IMR-90 (cell line): ENCODE measurements around the gene IFI30. TPM values are rescaled to one million over a fixed set of nuclear protein-coding genes. Genes with fewer than 3 reads are reported as not detected.

ENCODE experiments used
- ATAC-seq: fragments of 200-7000 bp; cut with Tn5 transposase; 2 replicates; pipeline ENCODE4 v1.9.1; 2020; ENCODE audit warnings: low read depth, mild to moderate bottlenecking, moderate library complexity
- BruUV-seq: library from RNA; stranded (reverse); fragments of 400-500 nt; replicated peaks from 2 replicates; lab custom pipeline; 2021; lab: Mats Ljungman, UMichigan
- CTCF ChIA-PET: fragments of 300-600 bp; formaldehyde crosslinking; extraction: SDS; loops from one replicate; lab custom pipeline; 2021; ENCODE audit warnings: antibody characterized with exemption; lab: Yijun Ruan, JAX
- POLR2A ChIA-PET: fragments of 300-600 bp; sonication (Branson Sonifier 250); formaldehyde crosslinking; loops from one replicate; lab custom pipeline; 2022; ENCODE audit warnings: antibody characterized with exemption; ENCODE audit not compliant: unreplicated experiment; lab: Charles Lee
- DNase-seq: peaks from one replicate; pipeline ENCODE4 v3.0.0; 2013
- H2AFZ ChIP-seq: replicated peaks from 2 replicates; pipeline ENCODE3; 2013; ENCODE audit warnings: low read length, mild to moderate bottlenecking; ENCODE audit not compliant: poor library complexity
- H2AK5ac ChIP-seq: 2 replicates; pipeline ENCODE4 v1.6.1; 2013; ENCODE audit warnings: low read depth, low read length, inconsistent platforms
- H2AK9ac ChIP-seq: replicated peaks from 2 replicates; pipeline ENCODE3; 2013; ENCODE audit warnings: mild to moderate bottlenecking, low read depth, low read length, moderate library complexity; ENCODE audit not compliant: poor library complexity
- H2BK120ac ChIP-seq: 2 replicates; pipeline ENCODE4 v1.6.1; 2013; ENCODE audit warnings: low read depth, low read length, inconsistent platforms
- H2BK15ac ChIP-seq: 3 replicates; pipeline ENCODE4 v1.6.1; 2013; ENCODE audit warnings: low read depth, low read length, inconsistent platforms
- H2BK20ac ChIP-seq: 2 replicates; pipeline ENCODE4 v1.6.1; 2013; ENCODE audit warnings: low read depth, mild to moderate bottlenecking, inconsistent platforms, low read length, moderate library complexity
- H2BK5ac ChIP-seq: 2 replicates; pipeline ENCODE4 v1.6.1; 2013; ENCODE audit warnings: mild to moderate bottlenecking, low read depth, low read length, inconsistent platforms; ENCODE audit not compliant: poor library complexity, severe bottlenecking
- H3K14ac ChIP-seq: replicated peaks from 2 replicates; pipeline ENCODE4 v1.6.1; 2013; ENCODE audit warnings: low read depth, low read length, inconsistent platforms
- H3K18ac ChIP-seq: 2 replicates; pipeline ENCODE4 v1.6.1; 2013; ENCODE audit warnings: low read depth, low read length, control low read depth
- H3K23ac ChIP-seq: 2 replicates; pipeline ENCODE4 v1.6.1; 2013; ENCODE audit warnings: low read depth, low read length, inconsistent platforms
- H3K27ac ChIP-seq: 2 replicates; pipeline ENCODE4 v1.5.1; 2013; ENCODE audit warnings: mild to moderate bottlenecking, control low read depth, low read length; ENCODE audit not compliant: insufficient read depth
- H3K27me3 ChIP-seq: 2 replicates; pipeline ENCODE4 v1.6.1; 2013; ENCODE audit warnings: low read length; ENCODE audit not compliant: control insufficient read depth, insufficient read depth
- H3K36me3 ChIP-seq: 2 replicates; pipeline ENCODE4 v1.6.1; 2013; ENCODE audit warnings: low read length, mixed read lengths; ENCODE audit not compliant: control insufficient read depth, insufficient read depth
- H3K4ac ChIP-seq: 2 replicates; pipeline ENCODE4 v1.6.1; 2013; ENCODE audit warnings: low read depth, low read length, inconsistent platforms
- H3K4me1 ChIP-seq: 2 replicates; pipeline ENCODE4 v1.6.1; 2013; ENCODE audit warnings: low read length, mixed read lengths; ENCODE audit not compliant: control insufficient read depth, insufficient read depth
- H3K4me2 ChIP-seq: 2 replicates; pipeline ENCODE4 v1.6.1; 2013; ENCODE audit warnings: low read depth, mild to moderate bottlenecking, control low read depth, low read length, moderate library complexity
- H3K4me3 ChIP-seq: 2 replicates; pipeline ENCODE4 v1.5.1; 2013; ENCODE audit warnings: low read depth, mild to moderate bottlenecking, control low read depth, low read length, moderate library complexity; ENCODE audit not compliant: insufficient read depth
- H3K56ac ChIP-seq: 2 replicates; pipeline ENCODE4 v1.6.1; 2013; ENCODE audit warnings: low read length, inconsistent platforms; ENCODE audit not compliant: insufficient read depth; ENCODE audit errors: extremely low read depth
- H3K79me1 ChIP-seq, 2 experiments: 2 replicates each; pipeline ENCODE4 v1.6.1; 2013; ENCODE audit warnings: low read length in 2 of 2, inconsistent platforms in 1 of 2, low read depth in 1 of 2
- H3K9ac ChIP-seq: 2 replicates; pipeline ENCODE4 v1.6.1; 2013; ENCODE audit warnings: low read depth, low read length, control low read depth
- H3K9me1 ChIP-seq: 2 replicates; pipeline ENCODE4 v1.6.1; 2013; ENCODE audit warnings: low read length, inconsistent platforms; ENCODE audit not compliant: insufficient read depth
- H3K9me3 ChIP-seq: 2 replicates; pipeline ENCODE4 v1.6.1; 2013; ENCODE audit warnings: low read length; ENCODE audit not compliant: control insufficient read depth, insufficient read depth
- H4K20me1 ChIP-seq: 2 replicates; pipeline ENCODE4 v1.6.1; 2013; ENCODE audit warnings: low read length, inconsistent platforms; ENCODE audit not compliant: insufficient read depth
- H4K5ac ChIP-seq: 2 replicates; pipeline ENCODE4 v1.6.1; 2013; ENCODE audit warnings: mild to moderate bottlenecking, low read depth, low read length, control low read depth
- H4K8ac ChIP-seq, 2 experiments: 2 replicates each; pipeline ENCODE4 v1.6.1; 2013; ENCODE audit warnings: low read depth in 2 of 2, low read length in 2 of 2, control low read depth in 1 of 2, inconsistent platforms in 1 of 2
- H4K91ac ChIP-seq: 2 replicates; pipeline ENCODE4 v1.6.1; 2013; ENCODE audit warnings: low read depth, low read length, inconsistent platforms; ENCODE audit not compliant: insufficient read depth
- CHD1 ChIP-seq: IDR thresholded peaks from 2 replicates; pipeline ENCODE4 v1.6.1; 2012; ENCODE audit warnings: low read depth, low read length, improper control_type of control experiment
- MAFK ChIP-seq: IDR thresholded peaks from 2 replicates; pipeline ENCODE4 v1.6.1; 2012; ENCODE audit warnings: low read depth, low read length, improper control_type of control experiment
- MXI1 ChIP-seq: IDR thresholded peaks from 2 replicates; pipeline ENCODE4 v1.6.1; 2012; ENCODE audit warnings: low read depth, mild to moderate bottlenecking, low read length, moderate library complexity, borderline replicate concordance
- NFE2L2 ChIP-seq: fragments of 150-350 bp; IDR thresholded peaks from 2 replicates; pipeline ENCODE4 v1.6.1; 2016; ENCODE audit warnings: low read depth, mild to moderate bottlenecking, low read length
- RCOR1 ChIP-seq: IDR thresholded peaks from 2 replicates; pipeline ENCODE4 v1.6.1; 2012; ENCODE audit warnings: mild to moderate bottlenecking, low read length, improper control_type of control experiment; ENCODE audit not compliant: insufficient replicate concordance
- WGBS, 2 experiments: methylation state at CpG; one replicate each; pipeline versions ENCODE4 v1.1.5 to v1.1.7; 2013; ENCODE audit warnings: missing lambda C conversion rate in 2 of 2; ENCODE audit not compliant: insufficient read length in 1 of 2; ENCODE audit errors: extremely low coverage in 2 of 2; 5-methylcytosine and 5-hydroxymethylcytosine counted together
- dilution Hi-C: fragments of 300-500 bp; cut with HindIII; formaldehyde crosslinking; loops from one replicate; pipeline ENCODE4 v1.14.3; 2018; ENCODE audit warnings: low sequenced_read_pairs; ENCODE audit not compliant: unreplicated experiment
- in situ Hi-C: fragments of 300-500 bp; cut with MboI; formaldehyde crosslinking; loops from 3 replicates; pipeline ENCODE4 v1.14.3; 2019; ENCODE audit warnings: low sequenced_read_pairs, inconsistent platforms, mixed read lengths
- intact Hi-C: fragments of 100-400 bp; cut with micrococcal nuclease; formaldehyde crosslinking; loops from 2 replicates; pipeline ENCODE4 v1.10.0; 2022
- polyA plus RNA-seq, 3 experiments: library from polyadenylated mRNA; depleted of rRNA; stranded (reverse); fragments of >200 nt; gene quantifications; 2 replicates each; pipeline ENCODE4 v1.2.3, GENCODE V29; 2012; ENCODE audit warnings: low replicate concordance in 1 of 3
- total RNA-seq: library from RNA; depleted of rRNA; stranded (reverse); fragments of >200 nt; gene quantifications from 2 replicates; pipeline ENCODE4 v1.2.3, GENCODE V29; 2012
- TF ChIP-seq, protein P1 (sequence below): fragments of 150-350 bp; IDR thresholded peaks from 2 replicates; pipeline ENCODE4 v1.6.1; 2017; ENCODE audit warnings: mild to moderate bottlenecking, antibody characterized with exemption, low read length, low read depth
- TF ChIP-seq, protein P2 (sequence below): conservative IDR thresholded peaks from 2 replicates; pipeline ENCODE4 v1.5.1; 2012; ENCODE audit warnings: mild to moderate bottlenecking, low read depth, low read length, improper control_type of control experiment

The IFI30 gene
- total and polyA plus RNA-seq, 2 of the 4 experiments (the other 2 are of a cell fraction), result 2.3 TPM

DNA sequence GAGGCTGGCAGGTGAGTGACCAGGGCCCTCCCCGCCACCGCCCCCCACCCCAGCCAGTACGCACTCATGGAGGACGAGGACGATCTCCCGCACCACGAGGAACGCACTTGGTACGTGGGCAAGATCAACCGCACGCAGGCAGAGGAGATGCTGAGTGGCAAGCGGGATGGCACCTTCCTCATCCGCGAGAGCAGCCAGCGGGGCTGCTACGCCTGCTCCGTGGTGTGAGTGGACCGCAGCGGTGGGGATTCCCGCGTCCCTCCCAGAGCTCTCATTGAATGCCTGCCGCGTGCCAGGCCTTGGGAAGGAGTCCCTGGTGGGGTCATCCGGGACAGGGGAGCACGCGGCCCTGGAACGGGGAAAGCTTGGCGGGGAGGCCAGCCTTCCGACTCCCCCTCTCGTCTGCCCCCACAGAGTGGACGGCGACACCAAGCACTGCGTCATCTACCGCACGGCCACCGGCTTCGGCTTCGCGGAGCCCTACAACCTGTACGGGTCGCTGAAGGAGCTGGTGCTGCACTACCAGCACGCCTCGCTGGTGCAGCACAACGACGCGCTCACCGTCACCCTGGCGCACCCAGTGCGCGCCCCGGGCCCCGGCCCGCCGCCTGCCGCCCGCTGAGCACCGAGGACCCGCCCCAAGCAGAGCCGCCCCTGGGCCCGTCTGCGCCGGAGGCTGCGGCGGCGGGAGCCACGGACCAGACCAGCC lies 4.8 kb upstream of the IFI30 start:
- no TSS peak for BruUV-seq
- Histone ChIP-seq H3K9ac (no peak overlapping the region), H3K23ac (no peak overlapping the region), H2BK5ac (no peak overlapping the region), H2AK9ac (no peak overlapping the region), H4K91ac (no peak overlapping the region), H3K79me1 (no peaks in the 10 kb centered on the region), H4K8ac (no peak overlapping the region), H3K27ac (no peak overlapping the region), H3K4ac (no peak overlapping the region), H3K14ac (no peak overlapping the region), H3K56ac (no peak overlapping the region), H3K9me1 (no peaks in the 10 kb centered on the region), H3K9me3 (no peaks in the 10 kb centered on the region), H4K5ac (no peak overlapping the region), H2BK20ac (no peak overlapping the region), H2AK5ac (no peak overlapping the region), H3K4me1 (peaks cover 3% of the 10 kb centered on the region; the same call in 1 of the 2 replicates), H2BK120ac (no peak overlapping the region), H3K4me3 (no peak overlapping the region), H3K18ac (no peak overlapping the region), H3K27me3 (no peaks in the 10 kb centered on the region), H4K20me1 (no peaks in the 10 kb centered on the region), H2BK15ac (no peak overlapping the region), H2AFZ (no peak overlapping the region), H3K4me2 (no peak overlapping the region), H3K36me3 (peaks cover 33% of the 10 kb centered on the region)
- TF ChIP-seq MAFK (no peak), RCOR1 (no peak), CHD1 (no peak), NFE2L2 (no peak), MXI1 (no peak)
- TF ChIP-seq, protein P1, sequence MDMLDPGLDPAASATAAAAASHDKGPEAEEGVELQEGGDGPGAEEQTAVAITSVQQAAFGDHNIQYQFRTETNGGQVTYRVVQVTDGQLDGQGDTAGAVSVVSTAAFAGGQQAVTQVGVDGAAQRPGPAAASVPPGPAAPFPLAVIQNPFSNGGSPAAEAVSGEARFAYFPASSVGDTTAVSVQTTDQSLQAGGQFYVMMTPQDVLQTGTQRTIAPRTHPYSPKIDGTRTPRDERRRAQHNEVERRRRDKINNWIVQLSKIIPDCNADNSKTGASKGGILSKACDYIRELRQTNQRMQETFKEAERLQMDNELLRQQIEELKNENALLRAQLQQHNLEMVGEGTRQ, result no peak
- TF ChIP-seq, protein P2, sequence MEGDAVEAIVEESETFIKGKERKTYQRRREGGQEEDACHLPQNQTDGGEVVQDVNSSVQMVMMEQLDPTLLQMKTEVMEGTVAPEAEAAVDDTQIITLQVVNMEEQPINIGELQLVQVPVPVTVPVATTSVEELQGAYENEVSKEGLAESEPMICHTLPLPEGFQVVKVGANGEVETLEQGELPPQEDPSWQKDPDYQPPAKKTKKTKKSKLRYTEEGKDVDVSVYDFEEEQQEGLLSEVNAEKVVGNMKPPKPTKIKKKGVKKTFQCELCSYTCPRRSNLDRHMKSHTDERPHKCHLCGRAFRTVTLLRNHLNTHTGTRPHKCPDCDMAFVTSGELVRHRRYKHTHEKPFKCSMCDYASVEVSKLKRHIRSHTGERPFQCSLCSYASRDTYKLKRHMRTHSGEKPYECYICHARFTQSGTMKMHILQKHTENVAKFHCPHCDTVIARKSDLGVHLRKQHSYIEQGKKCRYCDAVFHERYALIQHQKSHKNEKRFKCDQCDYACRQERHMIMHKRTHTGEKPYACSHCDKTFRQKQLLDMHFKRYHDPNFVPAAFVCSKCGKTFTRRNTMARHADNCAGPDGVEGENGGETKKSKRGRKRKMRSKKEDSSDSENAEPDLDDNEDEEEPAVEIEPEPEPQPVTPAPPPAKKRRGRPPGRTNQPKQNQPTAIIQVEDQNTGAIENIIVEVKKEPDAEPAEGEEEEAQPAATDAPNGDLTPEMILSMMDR, result no peak
- CTCF ChIA-PET, result no interaction called here
- WGBS, 2 experiments, result 97% methylated on average over 40 of the region's 66 CpGs; no CpG with 5 or more reads in 1 of the 2 experiments
- in situ Hi-C loops, result no loop called here
- DNase-seq (no peak), ATAC-seq (no peak)
- dilution Hi-C loops, result no loop called here
- intact Hi-C loops, result loop anchor here (1.0 kb wide), 1 partner anchor 56 kb away; no protein-coding TSS in a partner anchor
- POLR2A ChIA-PET, result no interaction called here
